ENCODE measurements around the gene NTRK3.

NTRK3 gene

DNA sequence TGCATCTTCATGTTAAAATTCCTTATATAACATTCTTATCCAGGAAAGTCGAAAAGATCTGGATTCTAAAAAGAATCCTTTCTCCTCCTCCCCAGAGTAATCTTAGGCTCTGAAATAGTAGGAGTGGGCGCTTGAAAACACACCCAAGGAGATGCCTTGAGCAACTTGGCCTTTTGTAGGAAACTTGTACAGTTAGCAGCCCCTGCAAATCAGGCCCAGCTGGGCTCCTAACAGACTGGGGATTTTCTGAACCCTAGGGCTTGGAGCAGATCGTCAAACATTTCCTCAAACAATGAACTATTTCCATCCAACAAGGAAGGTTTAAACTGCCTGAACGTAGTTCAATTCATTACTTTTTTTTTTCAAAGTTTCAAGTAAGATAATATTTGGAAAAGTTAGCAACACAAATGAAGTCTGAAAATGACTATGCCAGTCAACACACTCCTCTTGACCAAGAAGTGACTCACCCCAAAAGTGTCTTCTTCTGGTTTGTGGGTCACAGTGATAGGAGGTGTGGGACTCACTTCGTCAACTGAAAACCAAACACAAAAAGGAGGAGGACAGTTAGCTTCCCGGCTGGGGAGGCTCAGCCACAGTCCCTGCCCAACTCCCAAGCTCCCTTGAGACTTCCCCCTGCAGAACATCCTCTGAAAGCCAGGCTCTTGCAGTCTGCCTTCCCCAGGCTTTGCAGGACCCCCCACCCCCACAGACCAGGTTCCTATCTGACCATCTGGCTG, 129.7 kb downstream of the NTRK3 start:
- FAIRE-seq (no peak), DNase-seq (ENCODE audit: low spot score) (no peak)

DNA sequence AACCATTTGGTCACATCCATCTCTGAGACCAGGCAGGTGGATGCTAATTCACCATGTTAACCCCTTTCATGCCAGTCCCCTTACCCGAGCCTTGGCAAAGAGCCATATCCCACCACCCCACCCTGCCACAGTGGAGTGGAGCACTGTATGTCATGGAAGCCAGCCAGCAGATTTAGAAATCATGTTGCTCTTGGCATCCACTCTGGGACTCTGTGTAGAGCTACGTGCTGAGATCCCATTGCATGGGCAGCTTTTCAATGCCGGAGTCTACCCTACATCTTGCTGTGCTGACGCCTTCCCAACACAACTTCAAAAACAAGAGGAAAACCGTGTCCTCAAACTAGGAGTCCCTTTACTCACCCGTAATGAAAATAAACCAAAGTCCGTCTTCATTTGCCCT, 131.0 kb downstream of the NTRK3 start:
- no peak for FAIRE-seq

DNA sequence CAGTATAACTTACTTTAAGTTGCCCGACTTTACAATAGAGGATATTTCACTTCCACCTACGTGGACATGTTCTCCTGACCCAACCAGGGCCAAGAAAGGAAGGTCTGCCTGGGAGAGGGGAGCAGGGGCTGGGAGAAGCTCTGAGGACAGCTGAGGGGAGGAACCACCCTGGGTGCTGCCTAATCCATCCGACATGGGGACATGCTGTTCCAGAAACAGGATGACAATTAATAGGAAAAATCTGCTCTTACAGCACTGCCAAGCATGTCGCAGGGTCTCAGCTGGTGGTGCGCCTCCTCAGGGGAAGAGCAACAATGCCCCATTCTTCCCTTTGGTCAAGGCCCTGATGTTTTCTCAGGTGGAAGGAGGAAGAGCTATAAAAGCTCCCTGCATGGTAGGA, 132.3 kb downstream of the NTRK3 start:
- FAIRE-seq (no peak), DNase-seq (ENCODE audit: low spot score) (no peak)

More for the DNA sequence above, 131.0 kb downstream of the NTRK3 start:
- DNase-seq (ENCODE audit: low spot score): no peak

DNA sequence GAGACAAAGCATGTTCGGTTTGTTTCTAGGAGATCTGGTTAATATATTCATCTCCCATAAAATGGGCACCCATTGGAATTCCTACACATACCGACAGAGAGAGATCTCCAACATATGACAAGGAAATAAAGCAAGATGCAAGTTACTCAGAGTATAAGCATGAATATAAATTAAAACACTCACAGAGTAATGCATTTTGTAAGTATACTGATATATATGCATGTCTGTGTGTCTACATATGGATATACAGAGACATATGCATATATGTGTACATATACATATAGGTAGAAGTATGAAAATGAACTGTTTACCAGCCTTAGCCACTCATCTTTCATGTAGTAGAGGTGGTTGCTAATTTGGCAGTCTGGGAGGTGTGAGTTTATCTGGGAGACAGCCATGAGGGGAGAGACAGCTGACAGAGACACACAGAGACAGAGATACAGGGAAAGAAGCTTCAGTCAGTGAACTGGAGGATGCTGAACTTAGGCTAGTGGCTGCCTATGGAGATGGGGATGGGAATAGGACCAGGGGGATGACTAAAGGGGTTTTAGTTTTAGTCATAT, 134.5 kb downstream of the NTRK3 start:
- DNase-seq (ENCODE audit: low spot score) (no peak), FAIRE-seq (no peak)

DNA sequence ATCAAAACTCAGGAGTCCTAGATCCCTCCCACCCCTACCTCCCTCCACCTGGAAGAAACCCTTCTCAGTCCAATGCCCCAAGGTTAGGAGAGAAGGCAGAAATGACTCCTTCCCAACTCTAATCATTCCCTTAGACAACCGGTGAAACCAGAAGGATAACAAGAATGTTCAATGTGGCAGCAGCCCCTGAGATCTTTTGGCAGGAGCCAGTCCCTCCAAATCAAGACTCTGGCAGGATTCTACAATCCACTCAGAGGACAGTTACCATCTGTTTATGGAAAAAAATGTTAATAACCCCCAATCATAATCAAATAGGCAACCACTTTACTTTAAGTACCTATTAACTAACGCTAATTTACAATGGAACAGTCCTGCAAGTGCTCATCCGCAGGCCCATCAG, 136.5 kb downstream of the NTRK3 start:
- DNase-seq (ENCODE audit: low spot score): no peak
- FAIRE-seq: no peak

DNA sequence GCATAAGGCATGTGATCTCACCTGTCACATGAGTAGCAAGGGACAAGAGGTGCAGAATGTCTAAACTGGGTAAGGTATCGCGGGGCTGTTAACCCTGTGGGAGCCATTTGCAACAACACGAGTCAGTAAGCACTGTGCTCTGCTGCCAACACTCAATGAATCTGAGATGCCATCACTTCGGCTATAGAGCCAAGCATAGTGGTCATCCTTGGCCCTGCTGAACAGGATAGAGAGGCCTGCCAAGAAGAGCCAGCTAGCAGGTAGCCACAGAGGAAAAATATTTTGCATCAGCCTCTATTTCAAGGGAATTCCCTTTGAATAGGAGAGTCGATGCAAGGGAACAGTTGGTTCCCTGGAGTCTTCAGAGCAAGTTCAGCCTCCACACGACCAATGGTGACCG, 137.8 kb downstream of the NTRK3 start:
- DNase-seq (ENCODE audit: low spot score) (no peak), FAIRE-seq (no peak)

DNA sequence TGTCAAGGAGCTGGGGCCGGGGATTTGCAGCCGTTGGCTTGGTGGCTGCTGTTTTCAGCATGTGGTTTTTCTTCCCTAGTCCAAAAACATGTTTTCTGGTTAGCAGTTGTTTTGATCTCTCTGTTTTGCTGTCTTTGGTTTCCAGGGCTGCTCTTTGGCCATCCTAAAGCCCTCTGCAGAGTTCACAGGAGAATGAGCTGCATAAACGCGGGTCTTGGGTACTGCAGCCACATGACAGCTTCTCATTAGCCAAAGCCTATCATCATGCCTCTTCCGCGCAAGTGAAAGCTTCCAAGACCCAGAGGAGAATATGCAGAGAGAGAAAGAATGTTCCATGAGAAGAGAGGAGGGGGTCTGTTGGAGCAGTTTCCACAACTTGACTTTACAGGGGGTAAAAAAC, 138.5 kb downstream of the NTRK3 start:
- DNase-seq (ENCODE audit: low spot score) (no peak), FAIRE-seq (no peak)

DNA sequence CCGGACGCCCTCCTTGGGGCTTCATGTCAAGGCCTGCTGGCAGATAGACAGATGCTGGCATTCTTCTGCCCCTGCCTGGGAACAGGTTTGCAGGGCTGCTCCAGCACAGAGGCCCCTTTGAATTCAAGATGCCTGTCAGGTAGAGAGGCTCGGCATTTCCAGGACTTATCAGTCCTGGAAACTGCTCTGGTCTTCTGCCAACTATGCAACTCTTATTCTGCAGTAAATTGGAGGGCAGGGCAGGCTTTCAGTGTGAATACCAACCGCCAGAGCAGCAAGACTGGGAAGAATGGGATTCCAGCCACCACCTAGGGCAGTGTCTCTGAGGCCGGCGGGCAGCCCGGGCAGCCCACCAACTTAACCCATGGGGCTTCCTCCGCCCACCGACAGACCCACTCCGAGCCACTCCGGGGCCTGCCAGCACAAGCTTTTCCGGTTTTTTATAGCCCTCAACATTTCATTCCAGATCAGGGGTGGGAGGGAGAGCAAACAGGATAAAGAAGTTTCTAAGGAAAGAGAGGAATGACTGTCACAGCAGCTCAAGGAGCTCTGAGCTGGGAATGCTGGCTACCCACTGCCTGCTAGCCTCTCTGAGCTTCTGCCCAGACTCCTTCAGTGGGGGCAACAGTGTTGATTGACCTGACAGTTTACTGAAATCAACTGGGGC, 140.9 kb downstream of the NTRK3 start:
- DNase-seq (ENCODE audit: low spot score) (no peak), FAIRE-seq (no peak)

DNA sequence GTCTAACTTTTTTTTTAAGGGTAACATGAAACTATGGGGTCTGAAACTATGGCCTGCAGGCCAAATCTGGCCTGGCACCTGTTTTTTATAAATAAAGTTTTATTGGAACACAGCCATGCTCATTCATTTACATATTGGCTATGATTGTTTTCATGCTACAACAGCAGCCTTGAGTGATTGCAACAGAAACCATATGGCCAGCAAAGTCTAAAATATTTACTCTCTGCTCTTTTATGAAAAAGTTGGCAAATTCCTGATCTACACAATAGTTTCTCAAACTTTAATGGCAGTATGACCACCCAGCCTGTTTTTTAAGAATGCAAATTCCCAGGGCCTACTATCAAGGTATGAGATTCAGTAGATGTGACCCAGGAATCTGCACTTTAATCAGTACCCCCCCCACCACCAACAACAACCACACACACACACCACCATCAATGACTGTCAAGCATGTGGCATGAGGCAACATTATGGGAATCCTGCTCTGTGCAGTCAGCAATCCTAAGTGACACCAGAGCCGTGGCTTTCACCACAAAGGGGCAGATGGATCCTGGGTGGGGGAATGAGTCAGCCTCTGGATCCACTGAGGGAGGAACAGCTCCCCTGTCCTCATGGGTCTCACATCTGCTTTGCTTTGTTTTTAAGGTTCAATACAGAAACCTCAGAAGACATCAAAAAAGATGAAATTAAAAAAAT, 142.8 kb downstream of the NTRK3 start:
- DNase-seq (ENCODE audit: low spot score): no peak

DNA sequence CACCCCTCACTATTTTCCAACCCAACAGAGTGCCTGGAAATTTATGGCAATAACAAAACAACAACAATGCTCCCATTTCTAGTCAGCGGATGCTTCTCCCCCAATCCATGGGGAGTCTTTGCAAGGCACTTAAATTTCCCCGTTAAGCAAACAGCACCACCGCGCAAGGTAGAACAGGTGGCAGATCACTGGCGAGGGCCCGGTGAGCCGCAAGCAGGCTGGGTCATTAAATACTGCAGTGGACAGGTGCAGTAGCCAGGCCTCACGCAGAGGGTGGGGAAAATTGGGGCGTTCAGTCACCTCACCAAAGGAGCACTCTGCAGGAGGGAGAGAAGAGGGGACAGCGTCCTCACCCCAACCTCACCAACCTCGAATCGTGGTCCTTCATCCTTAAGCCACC, 147.5 kb downstream of the NTRK3 start:
- FAIRE-seq: no peak
- no peak for DNase-seq (ENCODE audit: low spot score)

More for the DNA sequence above, 142.8 kb downstream of the NTRK3 start:
- no peak for FAIRE-seq

DNA sequence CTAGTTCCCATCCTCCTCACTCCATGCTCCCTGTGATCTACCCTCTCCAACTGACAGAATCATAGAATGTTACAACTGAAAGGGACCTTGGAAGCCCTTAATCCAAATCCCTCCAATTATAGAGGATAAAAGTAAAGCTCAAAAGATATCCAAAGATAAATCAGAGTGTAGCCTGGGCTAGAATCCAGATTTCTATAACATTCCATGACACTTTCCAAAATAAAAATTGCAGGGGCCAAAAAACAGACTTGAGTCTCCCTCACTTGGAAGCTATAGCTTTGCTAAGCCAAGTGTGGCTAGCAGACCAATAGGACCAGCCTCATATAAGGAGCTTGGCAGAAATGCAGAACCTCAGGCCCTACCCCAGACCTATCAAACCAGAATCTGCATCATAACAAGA, 148.1 kb downstream of the NTRK3 start:
- DNase-seq (ENCODE audit: low spot score) (no peak), FAIRE-seq (no peak)

DNA sequence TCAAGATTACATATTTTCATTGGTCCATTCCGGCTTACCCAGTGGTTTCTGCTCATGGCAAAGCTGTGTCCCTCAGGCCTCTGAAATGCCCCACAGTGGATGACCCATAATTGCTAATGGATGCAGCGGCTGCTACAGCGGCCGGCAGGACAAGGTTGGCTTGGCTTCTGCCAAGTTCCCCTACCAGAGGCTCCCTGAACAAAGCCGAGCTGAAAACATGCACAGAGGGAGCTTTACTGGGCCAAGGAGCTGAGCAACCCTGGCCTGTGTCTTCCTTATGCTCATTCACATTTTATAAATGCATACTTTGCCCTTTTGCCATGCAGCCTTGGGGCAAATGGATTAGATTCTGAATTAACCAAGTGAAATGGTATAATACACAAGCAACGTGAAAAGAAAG, 150.5 kb downstream of the NTRK3 start:
- FAIRE-seq (no peak), DNase-seq (ENCODE audit: low spot score) (no peak)

DNA sequence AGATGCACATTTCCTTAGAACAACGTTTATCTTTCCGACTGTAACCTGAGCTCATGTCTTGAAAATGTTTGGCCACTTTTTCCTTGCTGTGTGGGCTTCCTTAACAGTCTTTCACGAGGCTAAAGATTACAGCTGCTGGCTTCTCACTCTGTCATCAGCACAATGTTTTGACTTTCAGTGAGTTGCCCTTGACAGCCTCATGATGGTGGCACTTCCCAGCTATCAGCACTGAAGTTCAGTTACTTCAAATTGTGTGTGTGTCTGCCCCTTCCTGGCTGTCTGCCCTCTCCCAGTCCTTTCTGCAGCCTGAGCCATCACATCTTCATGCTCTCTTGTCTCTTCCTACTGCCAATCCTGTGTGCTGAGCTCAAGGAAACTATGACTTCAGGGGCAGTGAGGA, 152.2 kb downstream of the NTRK3 start:
- no peak for DNase-seq (ENCODE audit: low spot score)
- FAIRE-seq: no peak

DNA sequence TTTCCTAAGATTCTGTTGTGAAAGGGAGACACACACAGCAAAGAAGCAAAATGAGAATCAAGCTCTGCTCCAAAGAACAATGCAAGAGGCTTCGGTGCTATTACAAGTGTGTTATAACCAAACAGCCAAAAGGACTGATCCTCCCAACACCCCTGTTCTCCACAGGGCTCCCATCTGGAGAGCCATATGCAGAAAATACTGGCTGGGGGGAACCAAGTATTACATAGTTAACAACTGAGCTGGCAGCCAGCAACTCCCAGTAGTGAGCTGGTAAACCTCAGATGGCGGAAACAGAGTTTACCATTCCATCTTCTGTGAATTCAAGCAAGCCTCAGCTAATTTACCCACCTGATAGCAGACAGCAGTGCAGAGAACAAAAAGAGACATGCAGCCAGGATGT, 156.4 kb downstream of the NTRK3 start:
- FAIRE-seq (no peak), DNase-seq (ENCODE audit: low spot score) (no peak)

DNA sequence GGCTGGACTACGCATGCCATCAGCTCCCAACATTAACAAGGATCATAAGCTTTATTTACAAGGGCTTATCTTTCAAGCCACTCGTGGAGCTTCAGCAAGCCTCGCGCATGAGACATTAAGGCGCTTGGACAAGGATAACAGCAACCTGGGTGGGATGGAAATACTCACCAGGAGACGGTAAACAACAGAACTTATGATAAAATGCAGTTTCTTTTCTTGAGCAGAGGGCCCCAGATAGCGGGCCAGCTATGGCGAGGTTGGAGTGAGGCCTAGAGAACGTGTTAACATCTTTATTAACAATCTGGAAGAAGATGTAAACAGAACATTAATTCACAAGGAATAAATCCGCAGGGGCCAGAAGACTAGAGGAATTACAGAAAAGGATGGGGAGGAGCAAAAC, 158.2 kb downstream of the NTRK3 start:
- DNase-seq (ENCODE audit: low spot score) (no peak), FAIRE-seq (no peak)

DNA sequence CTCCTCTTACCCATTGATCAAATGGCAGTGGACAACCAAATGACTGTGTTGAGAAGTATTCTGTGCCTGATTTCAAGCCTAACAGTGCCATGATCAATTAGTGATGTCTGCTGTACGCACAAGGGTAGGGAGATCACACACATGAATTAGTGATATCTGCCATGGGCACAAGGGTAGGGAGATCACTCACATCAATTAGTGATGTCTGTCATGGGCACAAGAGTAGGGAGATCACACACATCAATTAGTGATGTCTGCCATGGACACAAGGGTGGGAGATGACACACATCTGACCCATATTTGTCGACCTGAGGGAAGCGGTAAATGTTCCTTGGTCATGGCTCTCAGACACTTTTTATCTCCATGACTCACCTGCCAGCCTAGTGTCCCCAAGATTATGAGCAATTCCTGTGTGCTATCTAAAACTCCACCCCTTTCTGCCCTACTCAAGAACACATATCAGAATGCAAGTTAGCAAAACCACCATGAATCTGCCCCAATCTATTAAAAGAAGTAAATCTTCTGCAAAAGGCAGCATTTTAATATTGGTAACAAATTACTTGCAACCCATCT, 165.0 kb downstream of the NTRK3 start:
- FAIRE-seq: no peak
- DNase-seq (ENCODE audit: low spot score): peak; percentile 25

DNA sequence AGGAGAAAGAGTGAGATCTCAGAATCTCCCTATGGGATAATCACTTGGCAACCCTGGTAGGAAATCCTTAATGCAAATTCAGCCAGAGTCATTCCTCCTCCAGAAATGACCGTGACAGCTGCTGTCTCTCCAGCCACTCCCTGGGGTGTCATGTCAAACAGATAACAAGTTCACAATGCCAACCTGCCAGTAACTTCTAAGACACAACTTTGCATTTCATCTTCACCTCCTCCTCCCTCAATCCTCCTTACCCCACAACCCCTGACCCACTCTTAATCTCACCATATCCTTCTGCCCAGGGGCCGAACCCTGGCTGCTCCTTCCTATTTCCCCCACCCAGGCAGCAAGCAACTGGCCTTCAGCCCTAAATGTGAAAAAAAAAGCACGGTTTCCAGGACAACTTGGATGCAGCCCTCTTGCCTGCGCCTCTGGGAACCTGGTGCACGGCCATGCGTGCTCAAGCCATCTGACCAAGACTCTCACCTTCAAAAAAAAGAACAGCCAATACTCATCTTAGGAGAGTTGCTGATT, 166.0 kb downstream of the NTRK3 start:
- DNase-seq (ENCODE audit: low spot score): no peak
- FAIRE-seq: no peak

DNA sequence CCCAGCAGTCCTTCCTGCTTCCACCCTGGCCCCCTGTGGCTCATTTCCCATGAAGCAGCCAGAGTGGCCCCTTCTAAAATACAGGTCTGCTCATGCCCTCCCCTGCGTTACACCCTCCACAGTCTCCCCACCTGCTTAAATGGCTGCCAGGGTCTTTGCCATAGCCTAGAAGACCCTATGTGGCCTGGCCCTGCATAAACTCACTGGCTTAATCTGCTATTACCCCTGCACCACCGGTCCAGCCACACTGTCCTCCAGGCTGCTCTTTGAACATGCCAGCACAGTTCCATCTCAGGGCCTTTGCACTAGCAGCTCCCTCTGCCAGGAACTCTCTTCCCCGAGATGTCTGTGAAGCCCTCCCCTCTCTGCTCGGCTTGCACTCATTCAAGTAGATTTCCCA, 166.8 kb downstream of the NTRK3 start:
- FAIRE-seq: no peak
- DNase-seq (ENCODE audit: low spot score): no peak

DNA sequence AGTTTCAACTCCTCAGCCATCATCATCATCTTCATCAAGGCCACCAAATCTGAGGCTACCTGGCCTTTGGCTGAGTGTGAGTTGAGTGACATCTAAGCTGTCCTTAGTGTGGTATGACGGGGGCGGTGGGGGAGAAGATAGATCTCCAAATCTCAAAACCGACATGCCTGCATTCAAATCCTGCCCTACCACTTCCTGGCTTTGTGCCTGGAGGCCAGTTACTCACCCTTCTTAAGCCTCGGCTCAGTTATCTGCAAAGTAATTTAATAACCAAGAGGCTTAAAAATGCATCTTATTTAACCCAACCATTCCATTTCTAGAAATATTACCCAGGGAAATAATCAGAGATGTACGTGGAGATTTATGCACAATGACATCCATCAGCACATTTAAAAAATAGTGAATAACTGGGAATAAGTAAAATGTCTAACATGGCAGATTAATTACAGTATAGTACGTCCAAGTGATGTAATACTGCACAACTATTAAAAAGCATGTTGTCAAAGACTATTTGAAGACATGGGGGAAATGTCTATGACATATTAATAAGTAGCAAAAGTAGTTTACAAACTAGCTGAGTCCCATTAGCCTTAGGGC, 167.4 kb downstream of the NTRK3 start:
- FAIRE-seq: no peak
- DNase-seq (ENCODE audit: low spot score): no peak

DNA sequence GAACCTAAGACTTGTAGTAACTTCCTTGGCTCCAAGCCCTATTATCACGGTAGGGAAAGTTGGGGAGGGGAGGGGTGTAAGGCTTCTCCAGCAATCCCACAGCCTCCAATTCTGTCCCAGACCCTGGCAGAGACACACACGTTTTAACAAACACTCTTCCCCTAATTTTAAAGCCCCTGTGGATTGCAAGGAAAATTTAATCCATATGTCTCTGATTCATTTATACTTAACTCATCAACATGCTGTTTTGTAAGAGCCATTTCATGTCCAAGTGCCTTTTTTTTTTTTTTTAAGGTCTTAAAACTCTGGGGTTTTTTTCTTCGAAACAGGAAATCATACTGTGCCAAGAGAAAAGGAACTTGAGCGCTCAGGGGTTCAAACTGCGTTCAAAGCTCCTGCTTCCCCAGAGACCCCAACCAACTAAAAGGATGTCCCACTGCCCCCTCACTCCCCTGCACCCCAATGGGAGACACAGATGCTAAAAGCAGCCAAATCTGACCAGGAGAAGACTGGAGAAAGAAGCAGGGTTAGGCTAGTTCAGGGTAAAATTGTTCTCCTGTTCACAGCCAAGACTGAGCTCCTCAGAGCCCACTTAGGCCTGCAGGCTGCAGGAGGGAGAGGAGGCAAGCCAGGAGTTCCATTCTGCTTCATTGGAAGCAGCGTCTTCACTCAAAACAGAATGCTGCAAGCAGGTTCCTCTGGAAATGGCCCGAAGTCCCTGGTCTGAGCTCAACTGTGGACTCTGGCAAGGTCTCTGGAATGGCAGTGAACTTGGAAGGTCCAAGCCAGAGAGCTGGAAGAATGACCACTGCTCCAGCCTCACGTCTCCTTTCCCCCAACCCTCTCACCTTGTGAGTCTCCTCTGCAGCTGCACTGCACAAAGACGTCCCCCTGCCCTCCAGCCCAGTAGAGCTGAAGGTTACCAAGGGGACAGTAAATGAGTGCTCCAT, 172.5 kb downstream of the NTRK3 start:
- DNase-seq (ENCODE audit: low spot score) (no peak), FAIRE-seq (no peak)
